Measurements from ENCODE around the gene CHD1. TPM values are rescaled to one million over a fixed set of nuclear protein-coding genes. Genes with fewer than 3 reads are reported as not detected.

The CHD1 gene
- total and polyA plus RNA-seq, 2 donors (not counting 3 experiments of a cell fraction or from before 2014, with no cell fraction given) = 16.2 to 48.9 TPM

- intact Hi-C loops (cut with micrococcal nuclease) = no loop called here
- H3K36me3 ChIP-seq (ENCODE audit: control insufficient read depth in 2 of 2, extremely low read depth in 1 of 2, insufficient read depth in 2 of 2, low read length in 2 of 2) = no peaks in the 10 kb centered on the region
- BruUV-seq (replicated peaks) = no TSS peak
- no peak for FAIRE-seq
- TF ChIP-seq GATA2 (IDR thresholded peaks at IDR 0.05; ENCODE audit: insufficient read depth, insufficient read length, low read depth, low read length) (no peak), POLR2AphosphoS5 (IDR thresholded peaks at IDR 0.05; ENCODE audit: insufficient read depth, low read depth, low read length) (no peak), JUN (IDR thresholded peaks at IDR 0.05; ENCODE audit: borderline replicate concordance, insufficient read depth, insufficient read length, low read depth) (no peak), POLR2A (IDR thresholded peaks at IDR 0.05; ENCODE audit: low read depth, low read length) (no peak), EZH2 (IDR thresholded peaks at IDR 0.05; ENCODE audit: borderline replicate concordance, low read depth, low read length, severe bottlenecking) (no peak), MYC (IDR thresholded peaks at IDR 0.05; ENCODE audit: low read depth, low read length) (no peak)
- dilution Hi-C loops (cut with MboI; ENCODE audit: extremely low pct_ligation_motif_present, low sequenced_read_pairs) = no loop called here
- peaks cover 9% of the 10 kb centered on the region for H3K79me2 ChIP-seq (ENCODE audit: control insufficient read depth, insufficient read depth, low read length)
- no peaks in the 10 kb centered on the region for H3K9me1 ChIP-seq (replicated peaks; ENCODE audit: control insufficient read depth, extremely low read depth, insufficient read depth, low read length)
- H3K4me1 ChIP-seq (ENCODE audit: control insufficient read depth, extremely low read depth, insufficient read depth, low read length) = peaks cover 6% of the 10 kb centered on the region
- POLR2A ChIA-PET = interaction anchor here (0.7 kb wide), 1 partner anchor 45 kb away, joined by 8 read pairs; no protein-coding TSS in a partner anchor
- DNase-seq (ENCODE audit: low read depth, low spot score) = no peak
- H3K4me2 ChIP-seq (ENCODE audit: insufficient read depth, low read length) = no peak overlapping the region
- H3K9ac ChIP-seq (replicated peaks; ENCODE audit: extremely low read depth, insufficient read depth, low read length) = no peak overlapping the region
- CTCF ChIA-PET = no interaction called here
- H4K20me1 ChIP-seq (replicated peaks; ENCODE audit: control insufficient read depth, extremely low read depth, insufficient read depth, low read length) = no peaks in the 10 kb centered on the region
- no peaks in the 10 kb centered on the region for H3K27me3 ChIP-seq (ENCODE audit: control insufficient read depth in 2 of 2, insufficient read depth in 2 of 2, low read length in 2 of 2)
- no peak overlapping the region for H3K27ac ChIP-seq (ENCODE audit: insufficient read depth, low read depth, low read length)
- H3K4me3 ChIP-seq (replicated peaks in 1 of 3; ENCODE audit: insufficient read depth in 1 of 3, low read depth in 1 of 3, low read length in 3 of 3) = no peak overlapping the region
- no peaks in the 10 kb centered on the region for H3K9me3 ChIP-seq (replicated peaks; ENCODE audit: control insufficient read depth, insufficient read depth, low read length)
- H2AFZ ChIP-seq (ENCODE audit: low read depth, low read length) = no peak overlapping the region
These were observed 5.7 kb upstream of the CHD1 start for GRCh38 chr5:98934546-98934945.

- no peak overlapping the region for H3K4me3 ChIP-seq (replicated peaks in 1 of 3; ENCODE audit: insufficient read depth in 1 of 3, low read depth in 1 of 3, low read length in 3 of 3)
- H3K9me3 ChIP-seq (replicated peaks; ENCODE audit: control insufficient read depth, insufficient read depth, low read length) = no peaks in the 10 kb centered on the region
- DNase-seq (ENCODE audit: low read depth, low spot score) (no peak), FAIRE-seq (no peak)
- no peaks in the 10 kb centered on the region for H3K9me1 ChIP-seq (replicated peaks; ENCODE audit: control insufficient read depth, extremely low read depth, insufficient read depth, low read length)
- dilution Hi-C loops (cut with MboI; ENCODE audit: extremely low pct_ligation_motif_present, low sequenced_read_pairs) = no loop called here
- ChIA-PET CTCF (interaction anchor here (0.8 kb wide), 1 partner anchor 99 kb away, joined by 3 read pairs; no protein-coding TSS in a partner anchor), POLR2A (no interaction called here)
- peaks cover 9% of the 10 kb centered on the region for H3K79me2 ChIP-seq (ENCODE audit: control insufficient read depth, insufficient read depth, low read length)
- no peaks in the 10 kb centered on the region for H4K20me1 ChIP-seq (replicated peaks; ENCODE audit: control insufficient read depth, extremely low read depth, insufficient read depth, low read length)
- no peak overlapping the region for H3K27ac ChIP-seq (ENCODE audit: insufficient read depth, low read depth, low read length)
- H3K4me2 ChIP-seq (ENCODE audit: insufficient read depth, low read length) = no peak overlapping the region
- H2AFZ ChIP-seq (ENCODE audit: low read depth, low read length) = no peak overlapping the region
- H3K4me1 ChIP-seq (ENCODE audit: control insufficient read depth, extremely low read depth, insufficient read depth, low read length) = peaks cover 6% of the 10 kb centered on the region
- intact Hi-C loops (cut with micrococcal nuclease) = no loop called here
- no TSS peak for BruUV-seq (replicated peaks)
- H3K9ac ChIP-seq (replicated peaks; ENCODE audit: extremely low read depth, insufficient read depth, low read length) = no peak overlapping the region
- H3K27me3 ChIP-seq (ENCODE audit: control insufficient read depth in 2 of 2, insufficient read depth in 2 of 2, low read length in 2 of 2) = no peaks in the 10 kb centered on the region
- H3K36me3 ChIP-seq (ENCODE audit: control insufficient read depth in 2 of 2, extremely low read depth in 1 of 2, insufficient read depth in 2 of 2, low read length in 2 of 2) = no peaks in the 10 kb centered on the region
- TF ChIP-seq CTCF (IDR thresholded peaks at IDR 0.05; ENCODE audit: extremely low read depth in 1 of 2, insufficient read depth in 1 of 2, low read depth in 1 of 2, low read length in 2 of 2) (no peak), JUN (IDR thresholded peaks at IDR 0.05; ENCODE audit: borderline replicate concordance, insufficient read depth, insufficient read length, low read depth) (no peak), GATA2 (IDR thresholded peaks at IDR 0.05; ENCODE audit: insufficient read depth, insufficient read length, low read depth, low read length) (no peak), POLR2A (IDR thresholded peaks at IDR 0.05; ENCODE audit: low read depth, low read length) (no peak), FOS (IDR thresholded peaks at IDR 0.05; ENCODE audit: borderline replicate concordance, insufficient read depth, low read length) (no peak), MYC (IDR thresholded peaks at IDR 0.05; ENCODE audit: low read depth, low read length) (no peak), POLR2AphosphoS5 (IDR thresholded peaks at IDR 0.05; ENCODE audit: insufficient read depth, low read depth, low read length) (no peak), EZH2 (IDR thresholded peaks at IDR 0.05; ENCODE audit: borderline replicate concordance, low read depth, low read length, severe bottlenecking) (no peak), MAX (IDR thresholded peaks at IDR 0.05; ENCODE audit: insufficient read depth, insufficient read length) (no peak)
These were observed 4.8 kb upstream of the CHD1 start for GRCh38 chr5:98933445-98934072.

Data from endothelial cell of umbilical vein (primary cell).